ENCODE measurements around the gene PPP1R2C. TPM values are rescaled to one million over a fixed set of nuclear protein-coding genes. Genes with fewer than 3 reads are reported as not detected.

The PPP1R2C gene
- total RNA-seq, 2 donors from 2014 or later: not detected

DNA sequence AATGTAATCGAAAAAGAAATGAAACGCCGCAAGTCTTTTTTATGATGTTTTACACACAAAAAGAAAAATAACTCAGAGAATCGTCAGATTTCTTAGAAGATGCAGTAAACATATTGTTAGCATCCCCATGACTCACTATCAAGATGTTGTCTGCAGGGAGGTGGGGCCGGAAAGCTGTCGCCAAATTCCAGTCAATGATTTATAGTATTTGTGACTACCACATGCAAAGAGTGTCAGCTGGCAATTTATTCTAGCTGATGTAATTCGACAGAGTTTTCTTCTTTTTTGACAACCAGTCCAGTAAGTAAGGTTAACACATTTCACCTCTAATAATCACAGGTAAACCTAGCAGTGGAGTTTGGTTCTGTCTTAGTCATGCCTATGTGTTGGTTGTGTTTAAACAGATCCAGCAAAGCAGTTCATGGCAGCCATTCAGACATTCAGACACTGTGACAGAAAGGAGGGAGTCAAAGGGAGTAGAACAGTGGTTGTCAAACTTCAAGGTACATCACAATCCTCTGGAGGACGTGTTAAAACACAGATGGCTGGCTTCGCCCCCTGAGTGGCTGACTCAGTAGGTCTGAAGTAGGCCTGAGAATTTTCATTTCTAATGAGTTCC is 19.8 kb upstream of the PPP1R2C start:
- Histone ChIP-seq H3K36me3 (no peaks in the 10 kb centered on the region), H3K27ac (no peak overlapping the region), H3K4me1 (no peaks in the 10 kb centered on the region), H3K4me3 (no peak overlapping the region), H3K9ac (ENCODE audit: low read depth in 2 of 2, low read length in 2 of 2) (no peak overlapping the region), H3K27me3 (no peaks in the 10 kb centered on the region), H3K9me3 (no peaks in the 10 kb centered on the region)
- TF ChIP-seq, protein P1, sequence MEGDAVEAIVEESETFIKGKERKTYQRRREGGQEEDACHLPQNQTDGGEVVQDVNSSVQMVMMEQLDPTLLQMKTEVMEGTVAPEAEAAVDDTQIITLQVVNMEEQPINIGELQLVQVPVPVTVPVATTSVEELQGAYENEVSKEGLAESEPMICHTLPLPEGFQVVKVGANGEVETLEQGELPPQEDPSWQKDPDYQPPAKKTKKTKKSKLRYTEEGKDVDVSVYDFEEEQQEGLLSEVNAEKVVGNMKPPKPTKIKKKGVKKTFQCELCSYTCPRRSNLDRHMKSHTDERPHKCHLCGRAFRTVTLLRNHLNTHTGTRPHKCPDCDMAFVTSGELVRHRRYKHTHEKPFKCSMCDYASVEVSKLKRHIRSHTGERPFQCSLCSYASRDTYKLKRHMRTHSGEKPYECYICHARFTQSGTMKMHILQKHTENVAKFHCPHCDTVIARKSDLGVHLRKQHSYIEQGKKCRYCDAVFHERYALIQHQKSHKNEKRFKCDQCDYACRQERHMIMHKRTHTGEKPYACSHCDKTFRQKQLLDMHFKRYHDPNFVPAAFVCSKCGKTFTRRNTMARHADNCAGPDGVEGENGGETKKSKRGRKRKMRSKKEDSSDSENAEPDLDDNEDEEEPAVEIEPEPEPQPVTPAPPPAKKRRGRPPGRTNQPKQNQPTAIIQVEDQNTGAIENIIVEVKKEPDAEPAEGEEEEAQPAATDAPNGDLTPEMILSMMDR (IDR thresholded peaks at IDR 0.05): no peak
- intact Hi-C loops (cut with DNase I): no loop called here
- DNase-seq: no peak

DNA sequence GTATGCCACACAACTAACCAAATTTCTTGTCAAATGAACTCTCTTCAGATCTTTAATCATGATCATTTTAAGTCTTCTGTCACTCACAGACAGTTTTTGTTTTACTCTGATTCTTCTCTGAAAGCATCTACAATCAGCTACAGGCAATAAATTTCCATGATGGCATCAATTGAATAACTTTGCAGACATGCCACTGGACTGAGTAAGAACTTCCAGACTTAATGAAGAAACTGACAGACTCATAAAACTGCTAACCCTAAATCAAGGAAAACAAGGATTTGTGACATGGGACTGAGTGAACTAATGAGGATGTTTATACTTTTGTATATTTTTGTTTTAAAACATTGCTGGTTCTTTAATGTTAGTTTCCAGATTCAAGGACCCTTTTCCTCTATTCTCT is 5.5 kb upstream of the PPP1R2C start:
- TF ChIP-seq, protein P1 (IDR thresholded peaks at IDR 0.05): no peak
- no peak for DNase-seq
- H3K36me3 ChIP-seq: no peaks in the 10 kb centered on the region
- no peak overlapping the region for H3K9ac ChIP-seq (ENCODE audit: low read depth in 2 of 2, low read length in 2 of 2)
- H3K9me3 ChIP-seq: no peaks in the 10 kb centered on the region
- H3K27me3 ChIP-seq: no peaks in the 10 kb centered on the region
- no peaks in the 10 kb centered on the region for H3K4me1 ChIP-seq
- H3K27ac ChIP-seq: no peak overlapping the region
- H3K4me3 ChIP-seq: no peak overlapping the region
- intact Hi-C loops (cut with DNase I): no loop called here

GRCh38 chrX:42776195-42776594 is 1.8 kb downstream of the PPP1R2C start:
- Histone ChIP-seq H3K27me3 (no peaks in the 10 kb centered on the region), H3K36me3 (no peaks in the 10 kb centered on the region), H3K27ac (no peak overlapping the region), H3K4me3 (no peak overlapping the region), H3K4me1 (no peaks in the 10 kb centered on the region), H3K9ac (ENCODE audit: low read depth in 2 of 2, low read length in 2 of 2) (no peak overlapping the region), H3K9me3 (no peaks in the 10 kb centered on the region)
- intact Hi-C loops (cut with DNase I): no loop called here
- DNase-seq: no peak
- TF ChIP-seq, protein P1 (IDR thresholded peaks at IDR 0.05): no peak

GRCh38 chrX:42772874-42773273 is 5.1 kb downstream of the PPP1R2C start:
- Histone ChIP-seq H3K9me3 (no peaks in the 10 kb centered on the region), H3K27ac (no peak overlapping the region), H3K27me3 (no peaks in the 10 kb centered on the region), H3K4me1 (no peaks in the 10 kb centered on the region), H3K36me3 (no peaks in the 10 kb centered on the region), H3K4me3 (no peak overlapping the region), H3K9ac (ENCODE audit: low read depth in 2 of 2, low read length in 2 of 2) (no peak overlapping the region)
- DNase-seq: no peak
- intact Hi-C loops (cut with DNase I): no loop called here
- TF ChIP-seq, protein P1 (IDR thresholded peaks at IDR 0.05): no peak

DNA sequence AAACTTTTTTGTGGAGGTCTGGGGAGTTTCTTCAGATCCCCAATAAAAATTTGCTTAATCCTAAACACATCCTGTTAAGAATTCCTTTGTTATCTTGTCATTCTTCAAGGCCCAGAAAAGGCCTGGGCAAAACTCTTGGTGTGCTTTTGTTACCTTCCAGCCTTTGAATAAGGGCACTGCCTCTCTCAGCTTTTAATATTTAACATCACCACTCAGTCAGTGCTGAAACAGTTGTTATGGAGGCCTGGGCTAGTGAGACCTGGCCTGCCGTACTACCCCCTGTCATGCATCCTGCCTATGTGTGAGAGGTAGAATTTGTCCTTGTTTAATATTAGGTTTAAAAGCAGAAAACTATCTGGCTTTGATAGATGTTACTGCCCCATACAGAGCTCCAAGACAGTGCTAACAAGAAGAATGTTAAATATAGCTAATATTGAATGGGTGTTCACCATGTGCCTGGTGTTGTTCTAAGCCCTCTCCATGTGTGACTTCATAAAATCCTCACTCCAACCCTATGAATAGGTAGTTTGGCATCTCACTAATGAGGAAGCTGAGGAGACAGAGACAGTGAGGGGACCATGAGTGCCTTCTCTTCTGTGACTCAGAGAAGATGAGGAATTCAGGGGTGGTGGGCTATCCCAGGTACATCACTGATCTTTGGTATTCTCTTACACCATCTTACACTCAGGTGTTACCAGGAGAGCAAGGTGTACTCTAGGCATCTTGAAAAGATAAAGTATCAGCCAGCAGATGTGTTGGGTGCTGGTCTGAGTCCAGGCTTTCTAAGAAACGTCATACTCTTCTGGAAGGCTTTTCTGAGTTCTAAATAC is 6.2 kb downstream of the PPP1R2C start:
- Histone ChIP-seq H3K27me3 (no peaks in the 10 kb centered on the region), H3K9me3 (no peaks in the 10 kb centered on the region), H3K27ac (no peak overlapping the region), H3K36me3 (no peaks in the 10 kb centered on the region), H3K9ac (ENCODE audit: low read depth in 2 of 2, low read length in 2 of 2) (no peak overlapping the region), H3K4me3 (no peak overlapping the region), H3K4me1 (no peaks in the 10 kb centered on the region)
- intact Hi-C loops (cut with DNase I): no loop called here
- DNase-seq: no peak
- TF ChIP-seq, protein P1 (IDR thresholded peaks at IDR 0.05): no peak

Data from colonic mucosa (tissue), 4 donors.